B cell (primary cell): Measurements from ENCODE around the gene ANGPTL7. TPM values are rescaled to one million over a fixed set of nuclear protein-coding genes. Genes with fewer than 3 reads are reported as not detected.

Experiments used
- ATAC-seq: fragments of 200-7000 bp; cut with Tn5 transposase; one replicate; pipeline ENCODE4 v1.10.0; 2021; ENCODE audit warnings: low read depth, mild to moderate bottlenecking, moderate number of reproducible peaks, moderate library complexity
- CTCF ChIA-PET: fragments of 350-600 bp; sonication (Branson Sonifier 250); formaldehyde crosslinking; loops from one replicate; lab custom pipeline; 2021; ENCODE audit warnings: antibody characterized with exemption, inconsistent platforms; lab: Charles Lee
- POLR2A ChIA-PET: fragments of 350-600 bp; sonication (Branson Sonifier 250); formaldehyde crosslinking; loops from one replicate; lab custom pipeline; 2021; ENCODE audit warnings: antibody characterized with exemption; lab: Charles Lee
- DNase-seq: peaks from one replicate; pipeline ENCODE4 v3.0.0; 2013
- H2AFZ ChIP-seq: 2 replicates; pipeline ENCODE4 v1.6.1; 2012; ENCODE audit warnings: mild to moderate bottlenecking, low read depth, low read length; ENCODE audit not compliant: insufficient read depth, poor library complexity, severe bottlenecking
- H3K27ac ChIP-seq, 2 donors: 1 replicate in 1 of 2; 2 replicates in 1 of 2; pipeline ENCODE4 v1.5.1; 2012 to 2013; ENCODE audit warnings: low read length in 2 of 2, mild to moderate bottlenecking in 2 of 2, moderate library complexity in 1 of 2
- H3K27me3 ChIP-seq, 4 experiments: fragments of 200-600 bp in 1 of 4; sonication (generic) in 1 of 4; replicated peaks in 1 of 4; 1 replicate in 2 of 4; 2 replicates in 2 of 4; pipeline versions ENCODE4 v1.6.1 to v1.7.0; 2013 to 2016; ENCODE audit warnings: low read length in 3 of 4, mild to moderate bottlenecking in 2 of 4, mixed read lengths in 1 of 4, moderate library complexity in 1 of 4; ENCODE audit not compliant: insufficient read depth in 4 of 4, control insufficient read depth in 3 of 4; ENCODE audit errors: control extremely low read depth in 1 of 4
- H3K36me3 ChIP-seq, 2 experiments: replicated peaks in 1 of 2; 1 replicate in 1 of 2; 2 replicates in 1 of 2; pipeline versions ENCODE4 v1.6.1 to v1.7.1; 2013; ENCODE audit warnings: low read length in 1 of 2; ENCODE audit not compliant: insufficient read depth in 2 of 2, control insufficient read depth in 1 of 2; ENCODE audit errors: control extremely low read depth in 1 of 2, extremely low read depth in 1 of 2
- H3K4me1 ChIP-seq, 2 donors: fragments of 200-600 bp in 1 of 2; sonication (generic) in 1 of 2; 1 replicate in 1 of 2; 2 replicates in 1 of 2; pipeline versions ENCODE4 v1.5.1 to v1.6.1; 2013 to 2017; ENCODE audit warnings: low read length in 2 of 2; ENCODE audit not compliant: control insufficient read depth in 2 of 2, insufficient read depth in 2 of 2
- H3K4me2 ChIP-seq: replicated peaks from 2 replicates; pipeline ENCODE3; 2012; ENCODE audit warnings: mild to moderate bottlenecking, low read depth, low read length; ENCODE audit not compliant: poor library complexity, severe bottlenecking
- H3K4me3 ChIP-seq, 5 experiments: fragments of 200-600 bp in 1 of 5; sonication (generic) in 1 of 5; 1 replicate in 3 of 5; 2 replicates in 2 of 5; pipeline versions ENCODE4 v1.5.1 to v1.7.0; 2011 to 2016; ENCODE audit warnings: low read length in 4 of 5, mild to moderate bottlenecking in 4 of 5, low read depth in 2 of 5, control low read depth in 1 of 5, moderate library complexity in 1 of 5; ENCODE audit not compliant: insufficient read depth in 1 of 5; ENCODE audit errors: control extremely low read depth in 1 of 5, extremely low read depth in 1 of 5
- H3K79me2 ChIP-seq: fragments of 200-600 bp; sonication (generic); one replicate; pipeline ENCODE4 v1.6.0; 2016; ENCODE audit warnings: low read length; ENCODE audit not compliant: control insufficient read depth, insufficient read depth
- H3K9ac ChIP-seq: fragments of 200-600 bp; sonication (generic); 2 replicates; pipeline ENCODE4 v1.6.1; 2017; ENCODE audit warnings: mild to moderate bottlenecking, low read length, moderate library complexity
- H3K9me3 ChIP-seq, 3 donors: one replicate each; pipeline versions ENCODE4 v1.6.1 to v1.7.1; 2013; ENCODE audit warnings: low read length in 2 of 3; ENCODE audit not compliant: control insufficient read depth in 2 of 3, insufficient read depth in 1 of 3; ENCODE audit errors: control extremely low read depth in 1 of 3
- H4K20me1 ChIP-seq: 2 replicates; pipeline ENCODE4 v1.6.0; 2012; ENCODE audit warnings: mild to moderate bottlenecking, low read length; ENCODE audit not compliant: insufficient read depth, control insufficient read depth, poor library complexity, severe bottlenecking
- H3K27ac Mint-ChIP-seq: one replicate; pipeline ENCODE4 v1.8.0; 2021; ENCODE audit warnings: mixed read lengths
- H3K27me3 Mint-ChIP-seq: one replicate; pipeline ENCODE4 v1.8.0; 2021; ENCODE audit warnings: mixed read lengths
- H3K4me1 Mint-ChIP-seq: one replicate; pipeline ENCODE4 v1.8.0; 2021; ENCODE audit warnings: mixed read lengths
- H3K4me3 Mint-ChIP-seq: one replicate; pipeline ENCODE4 v1.8.0; 2021; ENCODE audit warnings: mixed read lengths
- H3K9me3 Mint-ChIP-seq: one replicate; pipeline ENCODE4 v1.8.0; 2022; ENCODE audit warnings: mixed read lengths; ENCODE audit not compliant: insufficient read depth
- CTCF ChIP-seq: fragments of 200-600 bp; IDR thresholded peaks from one replicate; pipeline ENCODE4 v1.8.0; 2022; ENCODE audit warnings: antibody characterized with exemption, mild to moderate bottlenecking
- EZH2 ChIP-seq: IDR thresholded peaks from 2 replicates; pipeline ENCODE4 v1.6.1; 2012; ENCODE audit warnings: borderline replicate concordance, low read depth, mild to moderate bottlenecking, moderate library complexity, low read length; ENCODE audit not compliant: insufficient read depth, poor library complexity, severe bottlenecking
- WGBS: methylation state at CpG from one replicate; pipeline ENCODE4 v1.1.5; 2013; ENCODE audit warnings: missing lambda C conversion rate; ENCODE audit not compliant: insufficient coverage; 5-methylcytosine and 5-hydroxymethylcytosine counted together
- intact Hi-C: fragments of 100-400 bp; cut with micrococcal nuclease; formaldehyde crosslinking; loops from one replicate; pipeline ENCODE4 v1.10.0; 2022
- polyA plus RNA-seq: library from polyadenylated mRNA; depleted of rRNA; stranded (reverse); fragments of >200 nt; gene quantifications from 2 replicates; pipeline ENCODE4 v1.2.3, GENCODE V29; 2012
- total RNA-seq, 2 donors: library from RNA; stranded (reverse); fragments of 120-200 nt in 1 of 2; gene quantifications; 1 replicate in 1 of 2; 2 replicates in 1 of 2; pipeline versions ENCODE4 v1.2.3 to v1.2.4, GENCODE V29; 2013 to 2022

Gene ANGPTL7
- total and polyA plus RNA-seq, 2 donors (not counting 1 experiment from before 2014, with no cell fraction given), result not detected

GRCh38 chr1:11143401-11143800 is 45.8 kb upstream of the ANGPTL7 start:
- Histone ChIP-seq H3K9me3 (no peaks in the 10 kb centered on the region), H3K4me1 (no peaks in the 10 kb centered on the region), H3K27me3 (no peaks in the 10 kb centered on the region), H2AFZ (no peak overlapping the region), H3K27ac (no peak overlapping the region), H3K4me3 (no peak overlapping the region), H3K9ac (no peak overlapping the region), H3K79me2 (no peaks in the 10 kb centered on the region), H3K4me2 (no peak overlapping the region), H3K36me3 (peaks cover 0 to 69% of the 10 kb centered on the region in 2 experiments), H4K20me1 (no peaks in the 10 kb centered on the region)
- Mint-ChIP-seq H3K4me3 (no peak overlapping the region), H3K4me1 (no peaks in the 10 kb centered on the region), H3K27ac (no peak overlapping the region), H3K27me3 (no peaks in the 10 kb centered on the region), H3K9me3 (no peaks in the 10 kb centered on the region)
- WGBS, result no CpG with 5 or more reads among the region's 5 CpGs
- TF ChIP-seq CTCF (no peak), EZH2 (no peak)
- no peak for ATAC-seq
- CTCF ChIA-PET, result no interaction called here
- intact Hi-C loops, result no loop called here
- POLR2A ChIA-PET, result no interaction called here
- no peak for DNase-seq

- DNase-seq (no peak), ATAC-seq (no peak)
- H3K36me3 ChIP-seq, result peaks cover 0 to 68% of the 10 kb centered on the region in 2 experiments
- no peaks in the 10 kb centered on the region for H3K9me3 ChIP-seq
- H3K4me1 ChIP-seq, result no peaks in the 10 kb centered on the region
- H4K20me1 ChIP-seq, result no peaks in the 10 kb centered on the region
- H3K9me3 Mint-ChIP-seq, result no peaks in the 10 kb centered on the region
- ChIA-PET CTCF (no interaction called here), POLR2A (no interaction called here)
- no peak overlapping the region for H3K4me2 ChIP-seq
- TF ChIP-seq EZH2, result no peak
- TF ChIP-seq CTCF, result no peak
- 71% methylated on average over 2 of the region's 2 CpGs for WGBS
- H3K4me3 Mint-ChIP-seq, result no peak overlapping the region
- no peak overlapping the region for H3K4me3 ChIP-seq
- H3K27me3 ChIP-seq, result no peaks in the 10 kb centered on the region
- H3K27me3 Mint-ChIP-seq, result no peaks in the 10 kb centered on the region
- H3K4me1 Mint-ChIP-seq, result no peaks in the 10 kb centered on the region
- intact Hi-C loops, result no loop called here
- no peak overlapping the region for H3K27ac ChIP-seq
- no peaks in the 10 kb centered on the region for H3K79me2 ChIP-seq
- H3K27ac Mint-ChIP-seq, result no peak overlapping the region
- no peak overlapping the region for H2AFZ ChIP-seq
- no peak overlapping the region for H3K9ac ChIP-seq
These were observed 45.2 kb upstream of the ANGPTL7 start for GRCh38 chr1:11143907-11144306.
